ENCODE data around the gene SMAD3. TPM values are rescaled to one million over a fixed set of nuclear protein-coding genes. Genes with fewer than 3 reads are reported as not detected.

SMAD3 gene
- total and polyA plus RNA-seq, 4 donors = 10.9 to 41.6 (median 23.4) TPM

GRCh38 chr15:67207555-67208207 lies 142.3 kb downstream of the SMAD3 start:
- no peaks in the 10 kb centered on the region for H3K9me3 ChIP-seq (ENCODE audit: control insufficient read depth in 4 of 4, insufficient read depth in 3 of 4, low read length in 3 of 4)
- no peak for ATAC-seq (ENCODE audit: insufficient read depth, low FRiP score)
- H3K4me3 ChIP-seq = no peak overlapping the region
- no peak overlapping the region for H3K27ac ChIP-seq (ENCODE audit: low read depth in 1 of 2, low read length in 1 of 2)
- H3K4me1 ChIP-seq (ENCODE audit: control insufficient read depth in 5 of 5, insufficient read depth in 5 of 5, low read length in 5 of 5) = peaks cover 0 to under 1% (median 0%) of the 10 kb centered on the region in 5 donors
- peaks cover 4 to 6% (median 4%) of the 10 kb centered on the region in 4 donors for H3K36me3 ChIP-seq (ENCODE audit: control insufficient read depth in 4 of 4, insufficient read depth in 4 of 4, low read length in 4 of 4)
- no peaks in the 10 kb centered on the region for H3K27me3 ChIP-seq (ENCODE audit: control insufficient read depth in 3 of 3, insufficient read depth in 3 of 3, low read length in 2 of 3)
- no peak for DNase-seq
- TF ChIP-seq CTCF (IDR thresholded peaks at IDR 0.05; ENCODE audit: control extremely low read depth, extremely low read depth) = no peak
- 98 to 99% methylated on average over 3 of the region's 3 CpGs for WGBS, 2 donors
- H3K9ac ChIP-seq (ENCODE audit: insufficient read depth in 1 of 2, low read length in 2 of 2) = no peak overlapping the region

- TF ChIP-seq CTCF (IDR thresholded peaks at IDR 0.05; ENCODE audit: control extremely low read depth, extremely low read depth) = no peak
- 69 to 94% methylated on average over 2 of the region's 2 CpGs for WGBS, 2 donors
- H3K9me3 ChIP-seq (ENCODE audit: control insufficient read depth in 4 of 4, insufficient read depth in 3 of 4, low read length in 3 of 4) = no peaks in the 10 kb centered on the region
These were observed 143.0 kb downstream of the SMAD3 start for GRCh38 chr15:67208396-67208795.

GRCh38 chr15:67210555-67211168 lies 145.3 kb downstream of the SMAD3 start:
- no peak overlapping the region for H3K4me3 ChIP-seq
- TF ChIP-seq CTCF (IDR thresholded peaks at IDR 0.05; ENCODE audit: control extremely low read depth, extremely low read depth) = no peak
- no peaks in the 10 kb centered on the region for H3K9me3 ChIP-seq (ENCODE audit: control insufficient read depth in 4 of 4, insufficient read depth in 3 of 4, low read length in 3 of 4)
- H3K27ac ChIP-seq (ENCODE audit: low read depth in 1 of 2, low read length in 1 of 2) = no peak overlapping the region
- WGBS, 2 donors = 94 to 95% methylated on average over 5 of the region's 5 CpGs
- H3K27me3 ChIP-seq (ENCODE audit: control insufficient read depth in 3 of 3, insufficient read depth in 3 of 3, low read length in 2 of 3) = no peaks in the 10 kb centered on the region
- no peaks in the 10 kb centered on the region for H3K4me1 ChIP-seq (ENCODE audit: control insufficient read depth in 5 of 5, insufficient read depth in 5 of 5, low read length in 5 of 5)
- H3K9ac ChIP-seq (ENCODE audit: insufficient read depth in 1 of 2, low read length in 2 of 2) = no peak overlapping the region
- H3K36me3 ChIP-seq (ENCODE audit: control insufficient read depth in 4 of 4, insufficient read depth in 4 of 4, low read length in 4 of 4) = peaks cover 0 to 4% (median 3%) of the 10 kb centered on the region in 4 donors
- DNase-seq (no peak), ATAC-seq (ENCODE audit: insufficient read depth, low FRiP score) (no peak)

More at GRCh38 chr15:67208396-67208795, 143.0 kb downstream of the SMAD3 start:
- DNase-seq (no peak), ATAC-seq (ENCODE audit: insufficient read depth, low FRiP score) (no peak)
- H3K4me1 ChIP-seq (ENCODE audit: control insufficient read depth in 5 of 5, insufficient read depth in 5 of 5, low read length in 5 of 5) = no peaks in the 10 kb centered on the region
- no peak overlapping the region for H3K27ac ChIP-seq (ENCODE audit: low read depth in 1 of 2, low read length in 1 of 2)
- peaks cover 4 to 5% (median 4%) of the 10 kb centered on the region in 4 donors for H3K36me3 ChIP-seq (ENCODE audit: control insufficient read depth in 4 of 4, insufficient read depth in 4 of 4, low read length in 4 of 4)
- no peak overlapping the region for H3K4me3 ChIP-seq
- H3K9ac ChIP-seq (ENCODE audit: insufficient read depth in 1 of 2, low read length in 2 of 2) = no peak overlapping the region
- no peaks in the 10 kb centered on the region for H3K27me3 ChIP-seq (ENCODE audit: control insufficient read depth in 3 of 3, insufficient read depth in 3 of 3, low read length in 2 of 3)
